ENCODE results near the gene ETNK2. TPM values are rescaled to one million over a fixed set of nuclear protein-coding genes. Genes with fewer than 3 reads are reported as not detected.
"Not testable (repeated sequence)": the region's sequence is repeated elsewhere in the genome, so short reads cannot be mapped to it uniquely, and the experiment has no call there.

The ETNK2 gene
- total RNA-seq, 2 donors from 2014 or later = 7.4 to 12.3 TPM

GRCh38 chr1:204110894-204111633 is 40.8 kb downstream of the ETNK2 start:
- DNase-seq (ENCODE audit: low spot score) = no peak
- intact Hi-C loops (cut with DNase I) = loop anchor here in 1 of 2 donors (5.0 kb wide), 1 partner anchor 876 kb away; no protein-coding TSS in a partner anchor

DNA sequence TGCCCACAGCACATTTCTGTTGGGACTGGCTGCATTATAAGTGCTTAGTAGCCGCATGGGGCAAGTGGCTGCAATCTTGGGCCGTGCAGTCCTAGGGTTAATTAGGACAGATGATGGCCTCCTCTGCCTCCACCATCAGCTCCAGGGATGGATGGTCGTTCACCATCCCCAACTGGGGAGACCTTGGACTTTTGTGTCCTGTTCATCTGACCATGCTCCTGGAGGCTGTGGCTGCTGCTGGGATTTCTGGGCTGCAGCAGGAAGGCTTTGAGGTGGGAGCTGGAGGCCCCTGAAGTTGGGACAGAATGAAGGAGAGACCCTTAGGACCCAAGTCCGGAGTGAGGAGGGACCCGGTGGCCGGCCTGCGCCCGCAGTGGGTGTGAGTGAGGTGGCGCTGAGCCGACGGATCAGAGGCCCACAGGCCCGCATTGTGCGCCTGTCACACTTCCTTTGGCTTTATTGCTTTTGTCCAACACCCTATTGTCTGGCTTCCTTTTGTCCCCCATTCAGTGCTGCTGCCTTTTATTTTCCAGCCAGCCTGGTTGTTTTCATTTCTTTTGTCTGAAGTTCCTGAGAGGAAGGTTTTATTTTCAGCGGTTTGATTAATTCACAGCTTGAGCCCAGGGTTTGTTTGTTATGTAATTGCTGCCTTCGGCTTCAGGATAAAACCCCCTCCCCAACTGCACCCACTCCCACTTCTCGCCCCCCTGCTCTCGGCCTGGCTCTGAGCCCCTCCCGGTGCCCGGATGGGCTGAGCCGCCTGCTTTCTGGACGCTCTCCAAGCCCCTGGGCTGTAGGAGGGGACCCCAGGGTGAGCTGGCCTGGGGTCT is 43.3 kb downstream of the ETNK2 start:
- no peak for DNase-seq (ENCODE audit: low spot score)
- intact Hi-C loops (cut with DNase I) = no loop called here

GRCh38 chr1:204107892-204108291 is 44.0 kb downstream of the ETNK2 start:
- intact Hi-C loops (cut with DNase I) = no loop called here
- no peak for DNase-seq (ENCODE audit: low spot score)

DNA sequence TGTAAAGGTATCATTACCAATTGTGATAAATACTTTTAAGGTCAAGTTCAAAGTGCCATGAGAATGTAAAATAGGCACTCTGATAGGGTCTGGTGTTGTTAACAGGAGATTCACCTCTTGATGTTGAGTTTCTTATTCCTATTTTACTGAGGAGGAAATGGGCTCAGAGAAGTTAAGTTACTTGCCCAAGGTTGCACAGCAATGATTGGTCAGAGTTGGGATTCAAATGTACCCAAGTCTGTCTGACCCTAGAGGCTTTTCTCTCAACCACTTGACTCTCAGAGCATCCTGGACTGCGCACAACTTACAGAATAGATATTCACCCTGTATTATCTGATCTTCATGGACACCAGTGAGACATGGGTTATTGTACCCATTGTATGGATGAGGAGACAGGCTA is 45.0 kb downstream of the ETNK2 start:
- DNase-seq (ENCODE audit: low spot score) = no peak
- intact Hi-C loops (cut with DNase I) = no loop called here

- DNase-seq (ENCODE audit: low spot score) = no peak
- intact Hi-C loops (cut with DNase I) = no loop called here
These were observed 46.7 kb downstream of the ETNK2 start for GRCh38 chr1:204105131-204105515.

DNA sequence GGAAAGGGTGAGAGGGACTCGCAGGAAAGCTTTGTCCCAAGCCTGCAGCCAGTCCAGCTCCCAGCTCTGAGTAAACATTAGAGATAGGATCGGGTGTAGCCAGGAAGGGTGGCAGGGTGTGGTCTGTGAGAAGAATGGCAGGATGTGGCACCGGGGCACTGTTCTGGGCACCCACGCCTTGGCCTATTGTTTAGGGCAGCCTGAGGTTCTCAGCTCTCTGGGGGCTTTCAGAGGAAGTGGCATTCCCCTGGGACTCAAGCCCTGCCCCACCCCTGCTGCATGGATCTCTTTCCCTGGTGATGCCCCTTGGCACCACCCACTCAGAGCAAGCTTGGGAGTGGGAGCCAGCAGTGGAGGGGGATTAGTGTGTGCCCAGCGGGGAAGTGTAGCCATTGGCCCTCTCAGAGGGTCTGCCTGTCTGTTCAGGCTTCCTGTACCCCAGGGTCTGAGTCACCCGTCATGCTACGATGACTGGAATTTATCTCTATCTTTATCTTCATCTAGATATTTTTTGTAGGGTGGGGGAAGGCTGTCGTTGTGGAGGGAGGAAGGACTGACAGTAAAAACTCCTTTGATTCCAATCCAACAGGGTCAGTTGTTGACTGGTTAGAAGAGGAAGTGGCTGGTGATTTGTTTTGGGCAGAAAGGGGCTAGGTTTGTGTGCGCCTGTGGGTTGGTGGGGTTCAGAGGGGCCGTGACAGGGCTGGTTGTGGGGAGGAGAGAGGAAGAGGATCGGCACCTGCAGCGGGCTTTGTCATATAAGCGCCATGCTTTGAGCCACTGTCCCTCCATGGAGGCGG is 47.3 kb downstream of the ETNK2 start:
- no peak for DNase-seq (ENCODE audit: low spot score)
- intact Hi-C loops (cut with DNase I) = no loop called here

GRCh38 chr1:204103431-204103741 is 48.5 kb downstream of the ETNK2 start:
- intact Hi-C loops (cut with DNase I) = no loop called here
- DNase-seq (ENCODE audit: low spot score) = no peak

- intact Hi-C loops (cut with DNase I) = no loop called here
- no peak for DNase-seq (ENCODE audit: low spot score)
These were observed 49.0 kb downstream of the ETNK2 start for GRCh38 chr1:204102739-204103430.

GRCh38 chr1:204102029-204102611 is 49.7 kb downstream of the ETNK2 start:
- no peak for DNase-seq (ENCODE audit: low spot score)
- intact Hi-C loops (cut with DNase I) = no loop called here

GRCh38 chr1:204099754-204100153 is 52.1 kb downstream of the ETNK2 start:
- intact Hi-C loops (cut with DNase I); DNase-seq (ENCODE audit: low spot score): not testable (repeated sequence)

GRCh38 chr1:204098683-204099082 is 53.2 kb downstream of the ETNK2 start:
- intact Hi-C loops (cut with DNase I) = no loop called here
- DNase-seq (ENCODE audit: low spot score) = no peak

- DNase-seq (ENCODE audit: low spot score) = no peak
- intact Hi-C loops (cut with DNase I) = no loop called here
These were observed 54.9 kb downstream of the ETNK2 start for GRCh38 chr1:204096931-204097330.

- intact Hi-C loops (cut with DNase I) = no loop called here
- no peak for DNase-seq (ENCODE audit: low spot score)
These were observed 56.8 kb downstream of the ETNK2 start for GRCh38 chr1:204094856-204095634.

- intact Hi-C loops (cut with DNase I) = no loop called here
These were observed 57.5 kb downstream of the ETNK2 start for GRCh38 chr1:204094313-204094729.

DNA sequence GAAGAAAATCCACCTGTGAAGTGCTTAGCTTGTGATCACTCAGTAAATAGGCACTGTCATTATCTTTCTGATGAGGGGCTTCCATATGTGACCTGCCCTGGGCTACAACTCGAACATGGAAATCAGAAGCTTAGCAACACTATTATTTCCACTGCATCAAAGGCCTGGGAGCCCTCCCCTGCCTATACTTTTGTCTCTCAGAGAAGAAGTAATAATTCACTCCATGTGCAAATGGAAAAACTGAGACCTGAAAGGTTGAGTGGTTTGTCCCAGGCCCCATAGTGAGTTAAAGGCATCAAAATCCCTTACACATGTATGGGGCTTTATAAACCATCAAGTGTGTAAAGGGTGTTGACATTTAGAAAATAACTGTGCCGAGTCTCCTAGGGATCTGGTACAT is 58.1 kb downstream of the ETNK2 start:
- intact Hi-C loops (cut with DNase I) = no loop called here

More at GRCh38 chr1:204094313-204094729, 57.5 kb downstream of the ETNK2 start:
- no peak for DNase-seq (ENCODE audit: low spot score)

DNA sequence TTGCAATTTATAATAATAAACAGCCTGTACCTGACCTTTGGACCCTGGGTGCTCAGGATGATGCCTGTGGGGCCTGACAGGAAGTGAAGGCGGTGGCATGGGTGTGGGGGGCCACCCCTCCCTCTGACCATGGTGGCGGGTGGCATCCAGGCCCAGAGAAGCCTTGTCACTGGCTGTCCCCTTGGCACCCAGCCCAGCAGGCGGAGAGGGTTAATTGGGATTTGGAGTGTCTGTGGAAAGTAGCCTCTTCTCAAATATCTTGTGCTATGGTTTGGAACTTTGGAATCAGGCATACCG is 58.5 kb downstream of the ETNK2 start:
- no peak for DNase-seq (ENCODE audit: low spot score)
- intact Hi-C loops (cut with DNase I) = no loop called here

More for the DNA sequence above, 58.1 kb downstream of the ETNK2 start:
- DNase-seq (ENCODE audit: low spot score) = no peak

- DNase-seq (ENCODE audit: low spot score) = no peak
- intact Hi-C loops (cut with DNase I) = no loop called here
These were observed 59.0 kb downstream of the ETNK2 start for GRCh38 chr1:204092632-204093420.
